ENCODE data around the gene WTAP.

The WTAP gene

DNA sequence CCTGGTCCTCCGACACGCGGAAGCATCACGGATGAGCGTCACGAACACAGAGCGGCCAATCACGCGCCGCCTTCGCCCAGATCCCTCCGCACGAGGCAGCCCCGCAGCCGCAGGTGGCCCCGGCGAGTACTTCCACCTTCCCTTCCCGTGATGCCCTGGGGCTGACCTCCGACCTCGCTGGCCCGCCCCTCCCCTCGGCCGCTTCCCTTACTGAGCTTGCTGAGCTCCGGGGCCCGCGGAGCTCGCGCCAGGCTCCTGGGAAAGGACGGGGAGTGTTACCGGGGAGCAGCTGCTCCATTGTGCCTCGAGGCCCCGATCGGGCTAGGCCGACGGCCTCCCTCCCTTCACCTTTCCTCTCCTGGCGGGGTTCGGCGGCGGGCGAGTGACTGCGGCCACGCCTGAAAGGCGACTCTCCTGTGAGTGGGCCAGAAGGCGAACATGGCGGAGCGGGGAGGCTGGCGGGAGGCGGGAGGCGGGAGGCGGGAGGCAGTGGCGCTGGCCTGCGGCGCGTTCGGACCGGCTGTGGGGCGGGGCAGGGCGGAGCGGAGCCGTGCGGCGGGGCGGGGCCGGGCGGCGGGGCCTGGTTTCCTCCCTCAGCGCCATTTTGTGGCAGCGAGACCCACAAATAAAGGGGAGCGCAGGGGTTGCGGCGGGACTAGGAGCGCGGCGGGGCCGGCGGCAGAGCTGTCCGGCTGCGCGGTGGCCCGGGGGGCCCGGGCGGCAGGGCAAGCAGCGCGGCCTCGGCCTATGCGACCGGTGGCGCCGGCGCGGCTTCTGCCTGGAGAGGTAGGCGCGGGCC, at the start of gene WTAP:
TSS of gene WTAP (plus strand) at position 589 of the 799 bp plus-strand sequence. CDS start 8,760 bp downstream, outside the sequence.
- peak; percentile 85 to 90 for DNase-seq

- DNase-seq: peak; percentile 72 to 78
Observed at GRCh38 chr6:159677506-159678165, 49.7 kb upstream of the WTAP start.

GRCh38 chr6:159678574-159678973, 48.7 kb upstream of the WTAP start:
- DNase-seq: peak in 1 of 2 donors; percentile 72

DNA sequence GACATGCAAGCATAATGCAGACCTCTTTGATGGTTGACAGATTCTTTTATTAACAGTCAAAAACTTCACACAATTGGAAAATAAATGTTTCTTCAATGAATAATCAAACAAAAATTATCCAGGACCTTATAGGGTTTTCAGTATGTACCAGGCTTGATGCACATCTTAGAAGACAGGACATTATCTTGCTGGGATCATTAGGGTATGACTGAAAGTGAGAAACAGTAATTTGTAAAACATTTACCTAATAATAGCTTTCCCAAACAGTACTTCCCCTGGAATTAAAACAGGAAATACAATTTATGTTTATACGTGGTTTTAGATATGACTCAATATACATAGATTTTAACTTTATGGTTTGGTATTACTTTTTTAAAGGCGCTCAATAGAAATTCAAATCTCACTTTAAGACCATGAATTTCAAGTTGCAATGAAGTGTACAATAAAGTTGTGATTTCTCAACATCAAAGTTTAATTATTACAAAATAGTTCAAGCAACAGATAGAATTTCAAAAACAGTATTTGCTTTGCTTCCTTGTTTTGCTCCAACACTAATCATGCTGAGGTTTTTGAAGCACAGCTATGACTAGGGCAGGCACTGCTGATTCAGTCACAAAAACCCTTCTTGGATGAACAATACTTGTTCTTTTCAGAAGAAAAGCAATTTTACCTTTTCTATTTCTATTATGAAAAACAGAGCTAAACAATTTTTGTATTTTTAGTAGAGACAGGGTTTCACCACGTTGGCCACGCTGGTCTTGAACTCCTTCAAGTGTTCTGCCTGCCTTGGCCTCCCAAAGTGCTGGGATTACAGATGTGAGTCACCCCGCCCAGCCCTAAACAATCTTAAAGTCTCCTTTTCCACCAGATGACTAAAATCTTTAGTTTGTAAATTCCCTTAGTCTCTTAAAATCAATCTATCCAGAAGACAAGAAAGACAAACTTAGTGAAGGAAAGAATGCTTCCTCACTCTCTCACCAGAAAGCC, 47.9 kb upstream of the WTAP start:
- peak in 1 of 2 donors; percentile 49 for DNase-seq

DNA sequence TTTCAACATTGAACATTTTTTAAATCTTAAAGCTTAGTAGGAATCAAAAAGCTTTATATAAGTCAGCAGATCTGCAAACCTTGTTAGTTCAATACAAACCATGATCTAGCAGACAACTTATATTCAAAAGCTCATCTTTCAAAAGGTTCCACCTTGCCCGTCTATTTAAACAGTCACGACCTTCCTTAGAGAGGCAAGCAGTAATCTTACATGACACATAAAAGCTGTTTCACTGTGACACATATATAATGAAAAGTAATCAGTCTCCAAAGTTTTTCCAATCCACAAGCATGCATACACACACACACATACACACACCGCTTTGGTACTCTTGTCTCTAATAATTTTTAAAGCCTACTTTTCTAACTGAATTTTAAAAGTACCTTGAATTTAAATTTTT, 47.2 kb upstream of the WTAP start:
- peak in 1 of 2 donors; percentile 45 for DNase-seq

GRCh38 chr6:159681191-159681880, 46.0 kb upstream of the WTAP start:
- peak in 1 of 2 donors; percentile 65 for DNase-seq

GRCh38 chr6:159682295-159682694, 45.0 kb upstream of the WTAP start:
- peak in 1 of 2 donors; percentile 46 for DNase-seq

- DNase-seq: peak in 1 of 2 donors; percentile 51
Observed at GRCh38 chr6:159682810-159683209, 44.5 kb upstream of the WTAP start.

DNA sequence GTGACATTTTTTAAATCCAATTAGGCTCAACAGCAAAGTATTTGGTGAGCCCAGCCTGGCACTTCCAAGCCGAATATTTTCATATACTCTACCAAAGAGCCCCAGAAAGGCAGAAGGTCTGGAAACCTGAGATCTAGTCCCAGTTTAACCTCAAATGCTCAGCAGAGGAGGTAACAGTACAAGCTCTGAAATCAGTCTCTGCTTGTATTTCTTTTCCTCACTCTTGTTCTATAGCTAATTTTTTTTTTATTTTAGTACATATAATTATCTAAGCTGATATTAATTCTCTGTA, 43.3 kb upstream of the WTAP start:
- no peak for DNase-seq

DNA sequence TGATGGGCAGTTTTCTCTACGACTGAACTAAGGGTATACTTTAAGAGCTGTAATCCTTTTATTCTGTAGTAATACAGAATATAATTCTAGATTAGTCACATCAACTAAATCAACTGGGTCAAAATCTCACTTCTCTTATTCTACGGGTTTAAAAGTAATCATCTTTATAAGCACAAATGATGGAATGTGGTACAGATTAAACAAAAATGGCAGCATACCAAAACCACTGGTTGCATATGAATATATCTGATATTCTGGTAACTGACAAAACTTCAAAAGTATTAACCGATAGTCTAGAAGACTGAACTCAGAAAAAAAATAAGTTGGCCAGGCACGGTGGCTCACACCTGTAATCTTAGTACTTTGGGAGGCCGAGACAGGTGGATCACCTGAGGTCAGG, 41.3 kb upstream of the WTAP start:
- no peak for DNase-seq

DNA sequence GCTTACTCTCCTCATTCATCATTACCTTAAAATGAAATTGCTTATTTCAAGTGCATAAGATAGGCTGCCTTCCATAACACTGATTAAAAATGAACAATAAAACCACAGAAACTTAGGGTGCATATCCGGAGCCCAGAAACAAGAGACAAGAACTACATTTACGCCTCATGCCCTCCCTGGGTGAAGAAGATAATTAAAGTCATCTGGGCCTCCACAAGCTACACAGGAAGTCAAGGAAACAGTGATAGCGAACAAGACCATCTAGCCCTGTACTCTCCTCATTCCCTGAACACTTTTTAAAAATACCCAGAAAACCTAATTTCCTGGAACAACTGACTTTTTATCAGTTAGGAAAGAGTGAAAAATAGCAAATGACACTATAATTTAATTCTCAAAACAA, 40.6 kb upstream of the WTAP start:
- peak in 1 of 2 donors; percentile 43 for DNase-seq

DNA sequence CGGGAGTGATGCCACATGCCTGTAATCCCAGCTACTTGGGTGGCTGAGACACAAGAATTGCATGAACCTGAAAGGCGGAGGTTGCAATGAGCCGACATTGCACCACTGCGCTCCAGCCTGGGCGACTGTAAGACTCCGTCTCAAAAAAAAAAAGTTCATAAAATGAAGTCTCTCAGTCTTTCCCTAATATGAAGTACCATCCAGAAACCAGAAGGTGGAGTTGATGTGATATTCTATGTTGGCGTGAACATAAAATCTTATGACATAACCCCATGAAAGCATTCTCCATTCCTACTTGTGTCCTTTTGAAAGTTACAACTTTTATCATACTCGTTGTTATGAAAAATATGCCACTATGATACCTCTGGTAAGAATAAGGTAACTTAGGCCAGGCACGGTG, 40.0 kb upstream of the WTAP start:
- DNase-seq: peak in 1 of 2 donors; percentile 42

- DNase-seq: peak in 1 of 2 donors; percentile 53
Observed at GRCh38 chr6:159688266-159688905, 38.9 kb upstream of the WTAP start.

- DNase-seq: peak in 1 of 2 donors; percentile 63
Observed at GRCh38 chr6:159689001-159689400, 38.3 kb upstream of the WTAP start.

- peak in 1 of 2 donors; percentile 48 for DNase-seq
Observed at GRCh38 chr6:159690135-159690534, 37.2 kb upstream of the WTAP start.

DNA sequence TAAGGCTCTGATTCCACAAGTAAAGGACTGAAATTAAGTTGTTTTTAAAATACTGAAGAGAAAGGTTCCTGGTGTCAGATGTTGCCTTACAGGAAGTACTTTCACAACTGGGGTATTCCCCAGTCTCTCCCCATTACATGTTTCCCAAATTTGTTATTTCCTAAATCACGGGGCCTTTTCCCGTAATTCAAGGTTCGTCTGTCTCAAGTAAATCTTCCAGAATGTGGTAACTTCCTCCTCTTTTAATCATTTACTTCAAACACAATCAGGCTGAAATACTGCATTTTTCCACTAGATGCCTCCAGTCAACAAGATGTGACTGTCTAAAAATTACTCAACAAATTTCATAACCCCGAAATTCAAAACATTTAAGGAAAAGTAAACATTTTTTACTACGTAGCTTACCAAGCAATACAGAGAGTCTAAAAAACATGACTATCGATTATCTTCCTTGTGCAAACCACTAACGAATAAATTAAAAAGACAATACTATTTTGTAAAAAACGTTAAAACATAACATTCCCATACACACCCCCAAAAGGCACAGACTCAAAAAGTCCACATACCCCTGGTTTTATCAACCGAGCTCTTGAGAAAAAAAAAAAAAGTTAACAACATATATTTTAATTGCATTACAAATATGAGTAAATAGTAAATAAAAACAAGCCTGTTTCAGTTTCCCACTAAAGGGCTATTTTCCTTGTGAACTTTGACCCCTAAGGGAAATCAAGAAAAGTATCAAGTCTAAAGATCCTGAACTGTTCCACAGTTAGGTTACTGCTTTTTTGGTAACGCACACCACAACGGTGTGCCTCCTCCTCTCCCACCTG, 36.0 kb upstream of the WTAP start:
- DNase-seq: peak; percentile 96 to 97

DNA sequence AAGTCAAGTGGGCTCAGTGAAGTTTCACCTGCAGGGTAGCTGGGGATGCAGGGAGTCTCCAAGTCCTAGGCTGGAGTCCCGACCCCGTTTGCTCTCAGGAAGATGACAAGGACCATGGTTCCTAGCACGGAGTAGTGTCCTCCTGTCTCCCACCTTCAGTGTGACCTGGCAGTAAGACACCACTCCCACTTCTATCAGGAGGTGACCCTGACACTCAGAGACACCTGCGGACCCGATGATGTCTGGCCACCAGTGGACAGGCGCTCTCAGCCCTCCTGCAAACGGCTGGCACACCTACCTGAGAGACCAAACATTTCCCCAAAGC, 35.4 kb upstream of the WTAP start:
- peak in 1 of 2 donors; percentile 59 for DNase-seq

GRCh38 chr6:159692303-159693127, 34.8 kb upstream of the WTAP start:
- DNase-seq: no peak

GRCh38 chr6:159693128-159693893, 34.0 kb upstream of the WTAP start, which contains the start of gene SOD2:
SOD2 (minus strand) TSS chr6:159693241; CDS start chr6:159693167, 74 bp downstream.
- peak; percentile 94 to 97 for DNase-seq
